GM13976 (cell line): ENCODE measurements around the gene TMEM214.

Source experiments
- DNase-seq: peaks from one replicate; pipeline ENCODE4 v3.0.0; 2012; ENCODE audit warnings: low spot score
- in situ Hi-C: fragments of 300-500 bp; cut with MboI; formaldehyde crosslinking; loops from one replicate; pipeline ENCODE4 v1.12.0; 2022; ENCODE audit warnings: low sequenced_read_pairs, mixed read lengths, inconsistent platforms; ENCODE audit not compliant: unreplicated experiment
- TF ChIP-seq, protein P1 (sequence below): IDR thresholded peaks from 2 replicates; pipeline ENCODE4 v1.5.1; 2012; ENCODE audit warnings: borderline replicate concordance, mild to moderate bottlenecking; ENCODE audit not compliant: insufficient read depth; ENCODE audit errors: extremely low read depth, missing control alignments, control extremely low read depth

Gene TMEM214

DNA sequence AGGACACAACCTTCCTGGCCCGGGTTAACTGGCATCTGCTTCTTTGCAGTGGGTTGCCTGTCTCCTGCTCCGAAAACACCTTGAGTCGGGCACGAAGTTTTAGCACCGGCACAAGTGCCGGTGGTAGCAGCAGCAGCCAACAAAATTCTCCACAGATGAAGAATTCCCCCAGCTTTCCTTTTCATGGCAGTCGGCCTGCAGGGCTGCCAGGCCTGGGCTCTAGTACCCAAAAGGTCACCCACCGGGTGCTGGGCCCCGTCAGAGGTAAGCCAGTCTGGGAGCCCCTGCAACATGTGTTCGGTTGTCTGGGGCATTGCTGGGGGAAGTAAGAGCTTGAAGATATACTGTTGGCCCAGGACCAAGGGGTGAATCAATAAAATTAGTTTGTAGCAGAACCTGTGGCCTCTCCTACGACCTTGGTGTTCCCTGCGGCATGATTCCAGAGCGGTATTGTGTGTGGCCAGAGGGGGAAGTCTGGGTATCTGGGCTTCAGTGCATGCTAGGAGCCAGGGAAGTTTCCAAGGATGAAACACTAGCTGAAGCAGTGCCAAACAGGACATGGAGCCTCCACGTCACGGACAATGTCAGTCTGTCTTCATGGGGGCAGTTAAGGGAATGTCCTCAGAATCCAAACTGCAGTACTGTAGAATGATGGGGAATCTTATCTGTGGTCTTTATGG lies 26.5 kb downstream of the TMEM214 start:
- TF ChIP-seq, protein P1, sequence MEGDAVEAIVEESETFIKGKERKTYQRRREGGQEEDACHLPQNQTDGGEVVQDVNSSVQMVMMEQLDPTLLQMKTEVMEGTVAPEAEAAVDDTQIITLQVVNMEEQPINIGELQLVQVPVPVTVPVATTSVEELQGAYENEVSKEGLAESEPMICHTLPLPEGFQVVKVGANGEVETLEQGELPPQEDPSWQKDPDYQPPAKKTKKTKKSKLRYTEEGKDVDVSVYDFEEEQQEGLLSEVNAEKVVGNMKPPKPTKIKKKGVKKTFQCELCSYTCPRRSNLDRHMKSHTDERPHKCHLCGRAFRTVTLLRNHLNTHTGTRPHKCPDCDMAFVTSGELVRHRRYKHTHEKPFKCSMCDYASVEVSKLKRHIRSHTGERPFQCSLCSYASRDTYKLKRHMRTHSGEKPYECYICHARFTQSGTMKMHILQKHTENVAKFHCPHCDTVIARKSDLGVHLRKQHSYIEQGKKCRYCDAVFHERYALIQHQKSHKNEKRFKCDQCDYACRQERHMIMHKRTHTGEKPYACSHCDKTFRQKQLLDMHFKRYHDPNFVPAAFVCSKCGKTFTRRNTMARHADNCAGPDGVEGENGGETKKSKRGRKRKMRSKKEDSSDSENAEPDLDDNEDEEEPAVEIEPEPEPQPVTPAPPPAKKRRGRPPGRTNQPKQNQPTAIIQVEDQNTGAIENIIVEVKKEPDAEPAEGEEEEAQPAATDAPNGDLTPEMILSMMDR: no peak
- in situ Hi-C loops: no loop called here
- DNase-seq: no peak

DNA sequence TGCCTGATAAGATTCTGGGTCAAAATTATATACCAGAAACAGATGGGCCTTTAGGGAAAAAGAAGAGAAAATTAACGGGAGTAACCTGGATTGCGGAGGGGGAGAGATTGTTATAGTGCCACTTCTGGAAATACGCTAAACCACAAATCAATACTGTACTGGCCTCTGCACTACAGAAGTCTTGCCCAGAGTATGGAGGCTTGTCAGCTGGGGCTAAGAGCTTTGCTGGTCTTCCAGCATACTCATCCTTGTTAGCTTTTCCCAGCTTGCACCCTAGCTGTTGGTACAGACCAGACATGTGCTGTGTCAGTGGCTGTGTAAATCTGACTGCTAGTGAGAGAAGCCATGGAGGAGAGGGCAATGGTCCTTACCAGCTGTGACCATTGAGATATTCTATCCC lies 27.6 kb downstream of the TMEM214 start:
- in situ Hi-C loops: no loop called here

DNA sequence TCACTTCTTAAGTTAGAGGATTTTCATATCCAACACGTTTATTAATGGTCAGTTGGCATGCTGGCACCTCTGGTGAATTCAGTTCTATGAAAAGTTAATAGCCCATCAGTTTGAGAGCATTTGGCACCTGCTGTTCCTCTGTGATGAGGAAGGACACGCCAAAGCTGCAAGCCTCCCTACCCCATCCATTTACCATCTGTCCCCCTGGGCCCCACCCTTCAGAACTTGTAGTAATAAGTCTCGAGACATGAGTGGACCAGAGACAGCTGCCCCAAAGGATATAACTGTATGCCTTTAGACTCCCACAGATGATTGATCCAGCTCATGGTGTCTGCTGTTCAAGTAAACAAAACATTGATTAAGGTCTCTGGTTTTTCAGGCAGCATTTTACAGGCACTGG lies 32.4 kb downstream of the TMEM214 start:
- TF ChIP-seq, protein P1: no peak
- in situ Hi-C loops: no loop called here
- no peak for DNase-seq

More for the DNA sequence above, 27.6 kb downstream of the TMEM214 start:
- TF ChIP-seq, protein P1: no peak
- DNase-seq: no peak

DNA sequence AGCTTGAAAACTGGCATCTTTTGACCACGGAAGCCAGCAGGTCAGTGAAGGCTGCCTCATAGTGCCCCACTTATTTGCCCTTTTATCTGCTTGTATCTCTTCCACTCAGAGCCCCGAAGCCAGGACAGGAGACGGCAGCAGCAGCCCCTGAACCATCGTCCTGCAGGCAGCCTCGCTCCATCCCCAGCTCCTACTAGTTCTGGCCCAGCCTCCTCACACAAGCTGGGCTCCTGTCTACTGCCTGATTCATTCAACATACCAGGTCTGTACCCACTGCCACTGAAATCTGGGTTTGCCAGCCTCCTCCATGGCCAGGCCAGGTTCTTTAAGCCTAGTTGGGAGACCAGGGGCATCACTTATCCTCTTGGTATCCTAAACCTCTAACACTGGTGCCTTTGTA lies 34.6 kb downstream of the TMEM214 start:
- no peak for DNase-seq
- TF ChIP-seq, protein P1: no peak
- in situ Hi-C loops: no loop called here

DNA sequence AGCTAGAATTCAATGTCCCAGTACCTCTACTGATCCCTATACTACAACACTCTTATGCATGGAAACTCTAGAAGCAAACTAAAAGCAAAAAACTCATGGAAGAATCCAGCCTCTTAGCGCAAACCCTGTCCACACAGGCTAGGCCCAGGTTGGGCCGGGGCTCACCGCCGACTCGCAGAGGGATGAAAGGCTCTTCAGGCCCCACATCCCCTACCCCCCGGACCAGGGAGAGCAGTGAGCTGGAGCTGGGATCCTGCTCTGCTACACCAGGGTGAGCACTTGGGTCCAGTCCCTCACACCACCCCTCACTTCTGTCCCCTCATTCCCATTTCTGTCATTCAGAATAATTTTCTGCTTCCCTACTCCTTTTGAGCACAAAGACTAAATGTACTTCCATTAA lies 36.7 kb downstream of the TMEM214 start:
- TF ChIP-seq, protein P1: no peak
- in situ Hi-C loops: no loop called here
- DNase-seq: no peak

DNA sequence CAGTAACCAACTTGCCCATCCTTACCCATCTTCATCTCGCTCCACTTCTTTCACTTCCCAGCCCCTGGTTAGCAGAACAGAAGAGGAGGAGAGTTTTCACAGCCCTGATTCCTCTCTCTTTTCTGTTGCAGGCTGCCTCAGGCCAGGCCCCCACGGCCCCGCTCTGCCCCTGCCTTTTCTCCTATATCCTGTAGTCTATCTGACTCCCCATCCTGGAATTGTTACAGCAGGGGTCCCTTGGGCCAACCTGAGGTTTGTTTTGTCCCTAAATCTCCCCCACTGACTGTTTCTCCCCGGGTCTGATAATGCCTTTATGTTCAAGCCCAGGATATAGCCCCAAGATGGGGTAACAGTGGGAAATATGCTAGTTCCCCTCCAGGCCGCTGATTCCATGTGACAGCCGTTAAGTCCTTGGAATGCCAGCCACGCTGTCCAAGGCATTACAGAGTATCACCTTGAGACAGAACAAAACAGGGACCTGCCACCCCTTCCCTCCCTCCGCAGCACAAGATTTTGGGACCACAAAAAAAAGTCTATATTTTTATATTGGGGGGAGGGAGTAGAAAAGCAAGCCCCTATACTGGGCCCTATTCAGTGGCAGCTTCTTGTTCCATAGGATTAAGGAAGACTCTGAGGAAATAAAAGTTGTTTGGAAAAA lies 37.3 kb downstream of the TMEM214 start:
- TF ChIP-seq, protein P1: no peak
- in situ Hi-C loops: no loop called here
- DNase-seq: no peak
